Measurements from ENCODE around the gene NXPE3.

NXPE3 gene

GRCh38 chr3:101803939-101804338, 24.9 kb downstream of the NXPE3 start:
- Histone ChIP-seq H3K4me3 (no peak overlapping the region), H3K27ac (no peak overlapping the region)
- no peak for DNase-seq (ENCODE audit: low spot score)
- TF ChIP-seq, protein P1, sequence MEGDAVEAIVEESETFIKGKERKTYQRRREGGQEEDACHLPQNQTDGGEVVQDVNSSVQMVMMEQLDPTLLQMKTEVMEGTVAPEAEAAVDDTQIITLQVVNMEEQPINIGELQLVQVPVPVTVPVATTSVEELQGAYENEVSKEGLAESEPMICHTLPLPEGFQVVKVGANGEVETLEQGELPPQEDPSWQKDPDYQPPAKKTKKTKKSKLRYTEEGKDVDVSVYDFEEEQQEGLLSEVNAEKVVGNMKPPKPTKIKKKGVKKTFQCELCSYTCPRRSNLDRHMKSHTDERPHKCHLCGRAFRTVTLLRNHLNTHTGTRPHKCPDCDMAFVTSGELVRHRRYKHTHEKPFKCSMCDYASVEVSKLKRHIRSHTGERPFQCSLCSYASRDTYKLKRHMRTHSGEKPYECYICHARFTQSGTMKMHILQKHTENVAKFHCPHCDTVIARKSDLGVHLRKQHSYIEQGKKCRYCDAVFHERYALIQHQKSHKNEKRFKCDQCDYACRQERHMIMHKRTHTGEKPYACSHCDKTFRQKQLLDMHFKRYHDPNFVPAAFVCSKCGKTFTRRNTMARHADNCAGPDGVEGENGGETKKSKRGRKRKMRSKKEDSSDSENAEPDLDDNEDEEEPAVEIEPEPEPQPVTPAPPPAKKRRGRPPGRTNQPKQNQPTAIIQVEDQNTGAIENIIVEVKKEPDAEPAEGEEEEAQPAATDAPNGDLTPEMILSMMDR (IDR thresholded peaks at IDR 0.05), result no peak

DNA sequence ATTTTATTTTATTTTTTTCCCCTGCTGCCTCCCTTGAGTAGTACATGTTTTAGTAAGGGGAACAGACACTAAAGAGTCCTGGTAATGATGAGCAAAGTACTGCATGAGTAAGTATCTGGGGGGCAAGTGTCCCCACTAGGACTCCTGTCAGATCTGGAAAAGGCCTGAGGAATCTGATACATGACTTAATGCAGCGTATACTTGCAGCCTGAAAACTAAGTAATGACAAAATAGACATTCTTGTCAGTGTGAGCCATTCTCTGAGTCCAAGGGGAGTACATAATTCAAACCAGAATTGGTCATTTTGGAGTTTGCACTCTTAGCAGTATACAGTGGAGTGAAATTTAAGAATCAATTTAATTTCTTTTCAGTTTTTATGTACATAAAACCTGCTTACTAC, 27.5 kb downstream of the NXPE3 start:
- TF ChIP-seq, protein P1 (IDR thresholded peaks at IDR 0.05), result no peak

GRCh38 chr3:101807888-101808287, 28.9 kb downstream of the NXPE3 start:
- H3K27ac ChIP-seq, result no peak overlapping the region
- DNase-seq (ENCODE audit: low spot score), result no peak
- no peak overlapping the region for H3K4me3 ChIP-seq
- TF ChIP-seq, protein P1 (IDR thresholded peaks at IDR 0.05), result no peak

More for the DNA sequence above, 27.5 kb downstream of the NXPE3 start:
- DNase-seq (ENCODE audit: low spot score), result no peak
- Histone ChIP-seq H3K4me3 (no peak overlapping the region), H3K27ac (no peak overlapping the region)

- no peak overlapping the region for H3K4me3 ChIP-seq
- TF ChIP-seq, protein P1 (IDR thresholded peaks at IDR 0.05), result peak; percentile 35
- DNase-seq (ENCODE audit: low spot score), result no peak
- no peak overlapping the region for H3K27ac ChIP-seq
These were observed 30.4 kb downstream of the NXPE3 start for GRCh38 chr3:101809178-101810021.

GRCh38 chr3:101810022-101810418, 31.0 kb downstream of the NXPE3 start:
- TF ChIP-seq, protein P1 (IDR thresholded peaks at IDR 0.05), result no peak
- Histone ChIP-seq H3K4me3 (no peak overlapping the region), H3K27ac (no peak overlapping the region)
- no peak for DNase-seq (ENCODE audit: low spot score)

DNA sequence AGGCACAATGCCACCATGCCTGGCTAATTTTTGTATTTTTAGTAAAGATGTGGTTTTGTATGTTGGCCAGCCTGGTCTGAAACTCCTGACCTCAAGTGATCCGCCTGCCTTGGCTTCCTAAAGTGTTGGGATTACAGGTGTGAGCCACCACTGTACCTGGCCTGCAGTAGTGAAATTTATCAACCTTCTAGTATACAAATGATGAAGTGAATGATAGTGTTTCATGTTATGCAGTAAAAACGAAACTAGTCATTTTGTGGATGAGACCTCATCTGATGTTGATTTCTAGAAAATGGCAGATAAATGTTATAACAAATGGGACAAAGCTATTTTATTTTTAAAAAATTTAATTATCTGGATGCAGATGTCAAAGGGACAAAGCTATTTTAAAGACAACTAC, 32.9 kb downstream of the NXPE3 start:
- no peak overlapping the region for H3K27ac ChIP-seq
- TF ChIP-seq, protein P1 (IDR thresholded peaks at IDR 0.05), result no peak
- no peak for DNase-seq (ENCODE audit: low spot score)
- H3K4me3 ChIP-seq, result no peak overlapping the region

GRCh38 chr3:101812895-101813294, 33.9 kb downstream of the NXPE3 start:
- Histone ChIP-seq H3K27ac (peak overlapping the region in 1 of 2 donors; percentile 25), H3K4me3 (no peak overlapping the region)
- TF ChIP-seq, protein P1 (IDR thresholded peaks at IDR 0.05), result no peak
- no peak for DNase-seq (ENCODE audit: low spot score)

All from coronary artery (tissue), 2 donors.